ENCODE data around the gene LRRC74A.

Gene LRRC74A

DNA sequence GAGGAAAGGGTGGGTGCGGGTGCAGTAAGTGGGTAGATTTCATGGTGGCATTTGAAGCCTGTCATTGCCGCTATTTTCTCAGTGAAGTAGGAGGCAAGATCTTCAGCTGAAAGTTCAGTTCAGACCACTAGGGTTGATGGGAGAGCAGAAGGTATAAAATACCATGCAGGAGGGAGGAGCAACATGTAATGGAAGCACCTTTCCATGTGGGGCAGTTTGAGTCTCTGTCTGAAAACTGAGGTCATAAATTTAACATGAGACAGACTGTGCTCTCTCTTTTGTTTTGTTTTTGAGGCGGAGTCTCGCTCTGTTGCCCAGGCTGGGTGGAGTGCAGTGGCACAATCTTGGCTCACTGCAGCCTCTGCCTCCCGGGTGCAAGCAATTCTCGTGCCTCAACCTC, 22.7 kb downstream of the LRRC74A start:
- DNase-seq (ENCODE audit: low spot score), result no peak

- no peak for DNase-seq (ENCODE audit: low spot score)
These were observed 28.9 kb downstream of the LRRC74A start for GRCh38 chr14:76855066-76855465.

- no peak for DNase-seq (ENCODE audit: low spot score)
These were observed 30.6 kb downstream of the LRRC74A start for GRCh38 chr14:76856769-76857168.

GRCh38 chr14:76861574-76862255, 35.5 kb downstream of the LRRC74A start:
- no peak for DNase-seq (ENCODE audit: low spot score)

DNA sequence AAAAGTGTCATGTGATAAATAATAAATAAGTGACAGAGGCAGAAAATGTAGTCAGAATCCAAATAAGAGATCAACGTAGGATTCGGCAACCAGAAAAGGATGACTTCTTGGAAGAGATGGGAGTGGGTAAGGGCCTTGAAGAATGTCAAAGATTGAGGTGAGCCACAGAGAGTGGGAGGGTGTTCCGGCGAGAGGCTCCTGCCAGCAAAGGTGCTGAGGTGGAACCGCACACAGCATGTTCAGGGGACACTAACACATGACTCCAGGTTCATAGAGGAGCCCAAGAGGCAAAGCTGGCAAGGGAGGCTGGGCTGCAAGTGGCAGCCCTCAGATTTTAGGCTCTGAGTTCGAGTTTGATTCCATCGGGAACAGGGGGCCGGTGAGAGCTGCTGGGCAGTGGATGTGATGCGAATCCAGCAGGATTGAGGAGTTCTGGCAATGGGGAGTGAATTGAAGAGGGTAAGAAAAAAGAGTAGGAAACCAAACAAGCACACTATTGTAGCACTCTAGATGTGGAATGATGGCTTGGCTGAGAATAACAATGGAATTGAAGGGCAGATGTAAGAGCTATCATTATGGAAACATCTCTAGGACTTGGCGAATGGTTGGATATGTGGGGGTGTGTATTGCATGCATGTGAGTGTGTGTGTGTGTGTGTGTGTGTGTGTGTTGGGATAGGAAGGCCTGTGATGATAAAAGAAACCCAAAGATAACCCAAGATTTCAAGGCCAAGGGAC, 36.5 kb downstream of the LRRC74A start:
- DNase-seq (ENCODE audit: low spot score), result no peak

DNA sequence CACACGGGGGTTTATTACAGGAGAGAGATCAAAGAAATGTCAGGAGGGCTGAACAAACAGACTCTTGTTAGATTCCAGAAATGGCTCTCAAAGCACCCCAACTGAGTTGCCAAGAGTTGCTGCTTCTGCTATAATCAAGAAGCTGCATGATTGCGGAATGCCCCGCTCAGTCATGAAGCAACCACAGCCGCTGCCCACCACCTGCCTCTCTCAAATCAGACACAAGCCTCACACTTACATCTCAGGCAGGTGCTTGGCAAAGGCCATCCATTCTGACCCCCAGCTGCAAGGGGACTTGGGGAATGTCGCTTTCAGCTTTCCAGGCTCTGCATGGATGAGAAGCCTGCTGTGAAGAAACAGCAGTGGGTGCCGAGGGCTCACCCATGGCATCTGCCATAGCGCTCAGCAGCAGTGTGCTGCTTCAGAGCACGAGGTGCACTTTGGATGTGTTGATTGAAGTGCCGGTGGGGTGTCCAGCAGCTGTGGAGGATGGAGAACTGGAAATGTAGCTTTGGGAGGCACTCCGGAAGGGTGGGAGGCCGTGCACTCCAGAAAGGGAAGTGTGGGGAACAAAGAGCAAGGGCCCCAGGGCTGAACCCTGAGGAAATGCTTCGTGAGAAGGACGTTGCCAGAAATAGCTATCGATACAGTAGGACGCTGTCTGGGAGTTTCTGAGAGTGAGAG, 37.7 kb downstream of the LRRC74A start:
- no peak for DNase-seq (ENCODE audit: low spot score)

DNA sequence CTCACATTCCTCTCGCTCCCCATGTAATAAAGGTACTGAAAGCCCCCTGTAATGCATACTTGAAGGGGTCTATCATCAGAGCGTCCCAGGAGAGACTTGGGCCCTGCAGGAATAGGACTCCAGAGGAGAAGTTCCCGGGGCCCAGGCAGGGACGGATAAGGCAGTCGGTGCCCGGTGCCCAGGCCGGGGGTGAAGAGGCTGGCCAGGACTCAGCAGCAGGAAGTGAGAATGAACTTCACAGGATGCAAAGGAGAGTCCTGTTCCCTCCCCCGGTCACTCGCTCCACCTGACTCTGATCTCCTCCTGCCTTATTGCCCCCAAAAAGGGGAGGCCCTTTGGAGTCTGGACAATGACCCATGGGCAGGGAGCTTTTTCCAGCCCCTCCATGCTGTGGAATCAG, 40.2 kb downstream of the LRRC74A start:
- no peak for DNase-seq (ENCODE audit: low spot score)

GRCh38 chr14:76867516-76868453, 41.6 kb downstream of the LRRC74A start:
- DNase-seq (ENCODE audit: low spot score), result peak; percentile 52

GRCh38 chr14:76868454-76869170, 42.4 kb downstream of the LRRC74A start:
- DNase-seq (ENCODE audit: low spot score), result no peak

DNA sequence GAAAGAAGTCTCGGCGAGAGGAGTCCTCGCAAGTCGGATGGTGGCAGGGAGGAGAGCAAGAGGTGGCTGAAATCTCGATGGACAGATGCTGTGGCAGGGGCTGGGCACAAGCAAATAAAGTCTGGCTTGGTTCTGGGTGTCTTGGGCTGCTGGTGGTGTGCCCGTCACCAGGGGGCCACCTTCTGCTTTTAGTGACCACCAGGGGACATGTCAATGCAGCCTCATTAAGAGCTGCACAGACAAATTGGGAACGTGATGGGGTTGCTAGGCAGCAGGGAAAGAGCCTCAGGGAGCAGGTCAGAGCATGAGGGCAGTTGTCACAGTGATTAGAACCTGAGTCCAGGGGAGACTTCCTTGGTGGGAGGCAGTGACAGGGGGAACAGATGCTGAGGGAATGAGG, 44.0 kb downstream of the LRRC74A start:
- no peak for DNase-seq (ENCODE audit: low spot score)

DNA sequence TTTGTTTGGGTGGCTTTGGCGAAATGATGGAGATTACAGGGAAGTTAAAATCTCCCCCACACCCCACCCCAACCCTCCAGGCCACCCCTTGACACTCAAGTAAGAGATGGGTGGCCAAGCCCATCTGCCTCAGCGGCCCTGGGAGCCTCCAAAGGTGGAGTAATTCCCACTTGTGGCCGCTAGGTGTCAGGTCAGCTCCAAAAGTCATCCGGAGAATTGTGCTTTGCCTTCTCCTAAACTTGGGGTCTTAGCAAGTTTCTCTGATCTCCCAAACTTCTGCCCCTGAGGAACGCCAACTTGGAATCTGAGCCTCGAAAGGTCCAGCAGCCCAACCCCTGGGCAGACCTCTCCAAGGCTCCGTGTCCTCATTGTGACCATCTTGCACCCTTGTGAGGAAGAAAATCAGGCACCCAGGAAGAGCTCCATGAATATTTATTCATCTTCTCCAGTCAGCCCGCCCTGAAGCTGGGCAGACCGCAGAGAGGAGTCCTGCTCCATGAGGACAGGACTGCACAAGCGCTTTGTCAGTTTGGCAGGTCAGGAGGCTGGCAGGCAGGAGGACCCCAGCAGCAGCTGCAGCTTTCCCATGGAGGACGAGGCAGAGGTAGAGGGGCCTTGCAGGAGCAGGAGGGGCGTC, 46.7 kb downstream of the LRRC74A start:
- peak; percentile 60 for DNase-seq (ENCODE audit: low spot score)

DNA sequence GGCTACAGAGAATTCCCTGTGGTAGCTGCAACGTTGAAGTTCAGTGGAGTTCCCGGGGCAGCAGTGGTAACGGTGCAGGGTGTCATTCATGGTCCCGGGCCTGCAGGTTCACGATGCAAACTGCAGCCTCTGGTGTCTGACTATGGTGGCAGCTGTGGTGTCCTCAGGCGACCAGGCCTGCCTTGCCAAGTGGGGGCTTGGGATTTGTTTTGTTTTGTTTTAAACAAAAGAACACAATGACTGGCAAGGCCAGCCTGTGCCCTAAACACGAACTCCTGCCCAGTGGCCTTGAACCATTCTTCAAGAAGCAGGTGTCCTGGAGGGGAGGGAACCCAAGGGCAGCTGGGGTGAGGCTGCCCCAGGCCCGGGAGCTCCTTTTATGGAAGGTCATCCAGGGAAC, 48.5 kb downstream of the LRRC74A start:
- no peak for DNase-seq (ENCODE audit: low spot score)

DNA sequence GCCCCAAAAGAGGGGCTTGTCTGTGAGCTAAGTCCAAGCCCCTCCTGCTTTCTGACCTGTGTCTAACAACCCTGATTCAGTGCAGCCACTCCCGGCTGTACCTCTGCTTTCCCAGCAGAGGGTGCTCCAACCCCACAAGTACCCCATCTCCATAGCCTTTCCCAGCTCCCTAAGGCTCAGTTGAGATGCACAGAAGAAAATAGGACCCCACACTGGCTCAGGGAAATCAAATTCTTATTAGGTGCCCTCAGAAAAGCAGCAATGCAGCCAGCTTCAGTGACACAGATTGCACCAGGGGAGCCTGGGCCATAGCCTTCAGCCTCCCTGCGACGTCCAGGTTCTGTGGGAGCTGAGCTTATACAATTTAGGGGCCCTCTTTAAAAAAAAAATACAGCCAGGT, 49.9 kb downstream of the LRRC74A start:
- peak; percentile 47 for DNase-seq (ENCODE audit: low spot score)

- no peak for DNase-seq (ENCODE audit: low spot score)
These were observed 51.7 kb downstream of the LRRC74A start for GRCh38 chr14:76877871-76878270.

GRCh38 chr14:76880449-76880848, 54.2 kb downstream of the LRRC74A start:
- no peak for DNase-seq (ENCODE audit: low spot score)

DNA sequence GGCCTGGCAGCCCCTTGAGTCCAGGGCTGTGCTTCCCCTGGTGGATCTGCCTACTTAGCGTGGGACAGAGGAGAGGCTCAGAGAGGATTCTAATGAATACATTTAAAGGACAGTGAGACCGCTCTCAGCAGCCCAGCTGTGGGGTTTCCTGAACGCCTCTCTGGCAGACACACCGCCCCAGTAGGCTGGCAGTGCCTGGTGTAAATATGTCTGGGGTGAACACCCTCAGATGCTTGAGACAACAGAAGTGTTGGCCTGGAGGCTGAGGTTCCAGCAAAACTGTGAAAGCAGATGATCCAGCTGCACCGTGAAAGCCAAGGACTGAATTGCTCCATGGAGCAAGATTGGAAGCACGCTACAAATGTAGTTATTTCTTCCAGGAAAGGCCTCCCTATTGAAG, 55.1 kb downstream of the LRRC74A start:
- no peak for DNase-seq (ENCODE audit: low spot score)

- no peak for DNase-seq (ENCODE audit: low spot score)
These were observed 56.4 kb downstream of the LRRC74A start for GRCh38 chr14:76882651-76883050.

DNA sequence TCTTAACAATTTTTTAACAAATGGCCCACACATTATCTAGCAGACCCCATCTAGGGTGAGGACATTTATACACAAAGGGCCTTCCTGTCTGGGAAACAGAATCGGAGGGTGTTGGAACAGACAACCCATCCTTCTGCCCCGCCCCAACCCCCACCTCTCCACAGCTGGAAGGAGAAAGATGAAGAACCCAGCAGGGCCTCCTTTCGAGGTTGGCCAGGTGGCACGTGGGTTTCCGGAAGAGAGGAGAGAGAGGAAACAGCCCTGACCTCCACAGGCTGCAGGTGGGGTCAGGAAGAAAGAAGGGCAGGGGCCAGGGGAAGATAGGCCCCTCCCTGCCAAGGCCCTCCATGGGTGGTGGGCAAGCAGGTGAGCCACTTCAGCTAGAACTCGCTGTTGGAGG, 57.2 kb downstream of the LRRC74A start:
- no peak for DNase-seq (ENCODE audit: low spot score)

- no peak for DNase-seq (ENCODE audit: low spot score)
These were observed 58.2 kb downstream of the LRRC74A start for GRCh38 chr14:76884394-76884793.

- no peak for DNase-seq (ENCODE audit: low spot score)
These were observed 58.7 kb downstream of the LRRC74A start for GRCh38 chr14:76884853-76885276.

DNA sequence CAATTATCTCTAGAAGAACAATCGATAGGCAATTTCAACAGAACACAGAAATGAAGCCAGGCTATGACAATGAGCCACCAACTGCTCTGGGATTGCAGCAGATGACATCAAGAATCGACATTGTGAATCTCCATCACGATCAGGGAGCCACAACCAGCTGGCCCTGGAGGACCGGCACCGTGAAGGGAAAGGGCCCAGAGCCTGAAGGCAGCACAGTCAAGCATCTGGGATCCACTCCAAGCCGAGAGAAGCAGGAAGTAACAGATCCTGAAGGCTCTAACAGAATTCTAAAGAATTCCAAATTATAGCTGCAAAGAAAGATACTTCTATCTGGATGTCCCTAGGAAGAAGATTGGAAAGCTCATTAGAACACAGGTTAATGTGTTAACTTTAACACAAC, 61.0 kb downstream of the LRRC74A start:
- DNase-seq (ENCODE audit: low spot score), result no peak

Measured in CD4-positive, alpha-beta T cell treated with Interleukin-6 at 100 ng/mL for 8 hours (primary cell).